Measurements from ENCODE around the gene ANAPC13. TPM values are rescaled to one million over a fixed set of nuclear protein-coding genes. Genes with fewer than 3 reads are reported as not detected.

Gene ANAPC13
- total and polyA plus RNA-seq, 2 of the 4 experiments (the other 2 are of a cell fraction) = 43.4 to 62.9 TPM

GRCh38 chr3:134487406-134487805 lies 1.6 kb upstream of the ANAPC13 start:
- Histone ChIP-seq H4K91ac (ENCODE audit: insufficient read depth, low read depth, low read length) (no peak overlapping the region), H3K4me2 (ENCODE audit: low read depth, low read length) (peak overlapping the region; percentile 100), H2AK9ac (replicated peaks; ENCODE audit: low read depth, low read length, poor library complexity) (no peak overlapping the region), H3K4me3 (ENCODE audit: insufficient read depth, low read depth, low read length) (no peak overlapping the region; the same call in 1 of the 2 replicates), H2BK15ac (ENCODE audit: low read depth, low read length) (0 out of 3 replicates have a peak overlapping the region, but pooled peaks have one; percentile 4), H3K9ac (ENCODE audit: low read depth, low read length) (peak overlapping the region; percentile 84; the same call in 1 of the 2 replicates), H3K56ac (ENCODE audit: extremely low read depth, insufficient read depth, low read length) (0 out of 2 replicates have a peak overlapping the region, but pooled peaks have one; percentile 24), H3K36me3 (ENCODE audit: control insufficient read depth, insufficient read depth, low read length) (no peaks in the 10 kb centered on the region), H3K4ac (ENCODE audit: low read depth, low read length) (peak overlapping the region; percentile 42; the same call in 1 of the 2 replicates), H3K9me3 (ENCODE audit: control insufficient read depth, insufficient read depth, low read length) (no peaks in the 10 kb centered on the region), H3K79me1 (ENCODE audit: low read depth in 1 of 2, low read length in 2 of 2) (peaks cover 21 to 50% of the 10 kb centered on the region in 2 experiments), H3K27me3 (ENCODE audit: control insufficient read depth, insufficient read depth, low read length) (no peaks in the 10 kb centered on the region), H2AK5ac (ENCODE audit: low read depth, low read length) (peak overlapping the region; percentile 37; the same call in 1 of the 2 replicates), H4K8ac (ENCODE audit: low read depth in 2 of 2, low read length in 2 of 2) (peak overlapping the region in 1 of 2 experiments; percentile 55; a peak in 2 of 4 replicates), H3K27ac (ENCODE audit: insufficient read depth, low read length) (no peak overlapping the region), H3K23ac (ENCODE audit: low read depth, low read length) (peak overlapping the region; percentile 43; the same call in 1 of the 2 replicates), H2BK20ac (ENCODE audit: low read depth, low read length) (peak overlapping the region; percentile 77; the same call in 1 of the 2 replicates), H2BK5ac (ENCODE audit: low read depth, low read length, poor library complexity, severe bottlenecking) (peak overlapping the region; percentile 96), H4K5ac (ENCODE audit: low read depth, low read length) (peak overlapping the region; percentile 46; the same call in 1 of the 2 replicates), H4K20me1 (ENCODE audit: insufficient read depth, low read length) (no peaks in the 10 kb centered on the region), H2BK120ac (ENCODE audit: low read depth, low read length) (peak overlapping the region; percentile 30; the same call in 1 of the 2 replicates), H3K9me1 (ENCODE audit: insufficient read depth, low read length) (peaks cover 19% of the 10 kb centered on the region; the same call in 1 of the 2 replicates), H3K4me1 (ENCODE audit: control insufficient read depth, insufficient read depth, low read length) (peaks cover 17% of the 10 kb centered on the region), H3K18ac (ENCODE audit: low read depth, low read length) (no peak overlapping the region), H2AFZ (replicated peaks; ENCODE audit: low read length, poor library complexity) (no peak overlapping the region), H3K14ac (replicated peaks; ENCODE audit: low read depth, low read length) (peak overlapping the region; percentile 15; the same call in 1 of the 2 replicates)
- in situ Hi-C loops (cut with MboI; ENCODE audit: low sequenced_read_pairs) = loop anchor here (10.0 to 25.0 kb wide), 2 partner anchors 553 to 675 kb away; partner anchors contain the start of gene SRPRB
- 65% methylated on average over 4 of the region's 5 CpGs; no CpG with 5 or more reads in 1 of the 2 experiments for WGBS, 2 experiments (ENCODE audit: extremely low coverage in 2 of 2, insufficient read length in 1 of 2)
- DNase-seq (no peak), ATAC-seq (ENCODE audit: low read depth) (no peak)
- TF ChIP-seq POLR2A (IDR thresholded peaks at IDR 0.05; ENCODE audit: low read depth, low read length) = peak; percentile 13; the same call in 1 of the 2 replicates
- 0 out of 2 replicates have a peak, but pooled peaks have one; percentile 17 for TF ChIP-seq CHD1 (IDR thresholded peaks at IDR 0.05; ENCODE audit: low read depth, low read length)
- TF ChIP-seq SMC3 (IDR thresholded peaks at IDR 0.05; ENCODE audit: low read depth, low read length) = no peak
- BruUV-seq (replicated peaks) = no TSS peak
- ChIA-PET POLR2A (ENCODE audit: unreplicated experiment) (no interaction called here), CTCF (interaction anchor here (0.9 to 1.9 kb wide), 4 partner anchors 11 to 290 kb away, joined by 3 to 6 read pairs (median 4); no protein-coding TSS in a partner anchor)
- intact Hi-C loops (cut with micrococcal nuclease) = loop anchor here (5.0 to 10.0 kb wide), 2 partner anchors 553 to 825 kb away; partner anchors contain the start of gene TOPBP1
- dilution Hi-C loops (cut with HindIII; ENCODE audit: low sequenced_read_pairs, unreplicated experiment) = no loop called here

Measured in IMR-90 (cell line).